PC-9 (cell line): ENCODE measurements around the gene PANX3.

Experiments
- EZH2 ChIP-seq: fragments of 200-600 bp; sonication (generic); IDR thresholded peaks from 2 replicates; pipeline ENCODE4 v1.8.0; 2017; ENCODE audit warnings: antibody characterized with exemption, low read depth
- TF ChIP-seq, protein P1 (sequence below): fragments of 200-600 bp; sonication (generic); conservative IDR thresholded peaks from 2 replicates; pipeline ENCODE4 v1.6.1; 2017; ENCODE audit warnings: mixed run types, antibody characterized with exemption, mild to moderate bottlenecking, moderate library complexity

DNA sequence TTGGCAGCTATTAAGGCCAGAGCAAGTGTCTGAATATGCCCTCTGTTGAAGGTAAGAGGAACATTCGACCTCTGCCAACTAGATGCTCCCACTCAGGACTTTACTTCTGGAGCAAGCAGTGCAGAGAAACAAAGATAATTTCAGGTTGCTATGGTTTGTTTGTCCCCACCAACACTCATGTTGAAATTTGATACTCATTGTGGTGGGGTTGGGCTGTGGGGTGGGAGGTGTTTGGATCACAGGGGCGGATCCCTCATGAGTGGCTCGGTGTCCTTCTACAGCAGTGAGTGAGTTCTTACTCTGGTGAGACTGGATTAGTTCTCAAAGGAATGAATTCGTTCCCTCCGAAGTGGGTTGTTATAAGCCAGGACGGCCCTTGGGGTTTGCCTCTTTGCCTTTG, 29.4 kb upstream of the PANX3 start:
- no peak for TF ChIP-seq EZH2
- TF ChIP-seq, protein P1, sequence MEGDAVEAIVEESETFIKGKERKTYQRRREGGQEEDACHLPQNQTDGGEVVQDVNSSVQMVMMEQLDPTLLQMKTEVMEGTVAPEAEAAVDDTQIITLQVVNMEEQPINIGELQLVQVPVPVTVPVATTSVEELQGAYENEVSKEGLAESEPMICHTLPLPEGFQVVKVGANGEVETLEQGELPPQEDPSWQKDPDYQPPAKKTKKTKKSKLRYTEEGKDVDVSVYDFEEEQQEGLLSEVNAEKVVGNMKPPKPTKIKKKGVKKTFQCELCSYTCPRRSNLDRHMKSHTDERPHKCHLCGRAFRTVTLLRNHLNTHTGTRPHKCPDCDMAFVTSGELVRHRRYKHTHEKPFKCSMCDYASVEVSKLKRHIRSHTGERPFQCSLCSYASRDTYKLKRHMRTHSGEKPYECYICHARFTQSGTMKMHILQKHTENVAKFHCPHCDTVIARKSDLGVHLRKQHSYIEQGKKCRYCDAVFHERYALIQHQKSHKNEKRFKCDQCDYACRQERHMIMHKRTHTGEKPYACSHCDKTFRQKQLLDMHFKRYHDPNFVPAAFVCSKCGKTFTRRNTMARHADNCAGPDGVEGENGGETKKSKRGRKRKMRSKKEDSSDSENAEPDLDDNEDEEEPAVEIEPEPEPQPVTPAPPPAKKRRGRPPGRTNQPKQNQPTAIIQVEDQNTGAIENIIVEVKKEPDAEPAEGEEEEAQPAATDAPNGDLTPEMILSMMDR: no peak
